HCT116 (cell line): ENCODE data around the gene PPIF. TPM values are rescaled to one million over a fixed set of nuclear protein-coding genes. Genes with fewer than 3 reads are reported as not detected.

Source experiments
- ATAC-seq: fragments of 200-7000 bp; cut with Tn5 transposase; 2 replicates; pipeline ENCODE4 v1.9.1; 2020; ENCODE audit warnings: mild to moderate bottlenecking, moderate library complexity
- BruUV-seq: library from RNA; stranded (reverse); fragments of 400-500 nt; replicated peaks from 2 replicates; lab custom pipeline; 2021; lab: Mats Ljungman, UMichigan
- CTCF ChIA-PET: fragments of 300-600 bp; sonication (Branson Sonifier 250); formaldehyde crosslinking; loops from one replicate; lab custom pipeline; 2021; ENCODE audit warnings: antibody characterized with exemption; lab: Charles Lee
- POLR2A ChIA-PET: fragments of 300-600, 350-600 bp; sonication (Branson Sonifier 250); formaldehyde crosslinking; loops from one replicate; lab custom pipeline; 2021; ENCODE audit warnings: antibody characterized with exemption; lab: Charles Lee
- RAD21 ChIA-PET, 2 experiments: fragments of 300-600 bp; sonication (Branson Sonifier 250); formaldehyde crosslinking; loops; one replicate each; lab custom pipeline; 2023; ENCODE audit warnings: low total read pairs in 2 of 2; ENCODE audit not compliant: uncharacterized antibody in 2 of 2, unreplicated experiment in 2 of 2, low non-redundant PET in 1 of 2; lab: Charles Lee
- DNase-seq: peaks from one replicate; pipeline ENCODE4 v3.0.0-alpha.2; 2010; ENCODE audit warnings: low read depth, low spot score
- H2AFZ ChIP-seq: fragments of 200-600 bp; shearing (Covaris generic), sonication (generic); 2 replicates; pipeline ENCODE4 v1.6.1; 2017; ENCODE audit warnings: low read depth, mixed run types, mixed read lengths, antibody characterized with exemption, low read length; ENCODE audit not compliant: poor library complexity, severe bottlenecking
- H3K27ac ChIP-seq: 2 replicates; pipeline ENCODE4 v1.5.1; 2012; ENCODE audit warnings: low read depth, low read length
- H3K27me3 ChIP-seq: fragments of 200-600 bp; sonication (generic); 2 replicates; pipeline ENCODE4 v1.6.1; 2016; ENCODE audit warnings: mixed run types, low read length, mixed read lengths; ENCODE audit not compliant: insufficient read depth
- H3K36me3 ChIP-seq, 2 experiments: fragments of 200-500 bp in 1 of 2; fragments of 200-600 bp in 1 of 2; sonication (Bioruptor generic) in 1 of 2; sonication (generic) in 1 of 2; 2 replicates each; pipeline versions ENCODE4 v1.5.1 to v1.6.1; 2014 to 2016; ENCODE audit warnings: low read length in 2 of 2, inconsistent platforms in 1 of 2, mixed read lengths in 1 of 2, mixed run types in 1 of 2; ENCODE audit not compliant: insufficient read depth in 2 of 2, control insufficient read depth in 1 of 2
- H3K4me1 ChIP-seq, 2 experiments: fragments of 200-600 bp in 1 of 2; sonication (generic) in 1 of 2; 2 replicates each; pipeline versions ENCODE4 v1.5.1 to v1.6.1; 2012 to 2017; ENCODE audit warnings: low read length in 2 of 2, inconsistent platforms in 1 of 2, mild to moderate bottlenecking in 1 of 2, mixed read lengths in 1 of 2, mixed run types in 1 of 2, moderate library complexity in 1 of 2; ENCODE audit not compliant: insufficient read depth in 2 of 2, control insufficient read depth in 1 of 2
- H3K4me2 ChIP-seq: fragments of 200-600 bp; sonication (generic); 2 replicates; pipeline ENCODE4 v1.6.1; 2017; ENCODE audit warnings: mixed run types, low read length, mixed read lengths
- H3K4me3 ChIP-seq, 2 experiments: fragments of 200-600 bp in 1 of 2; sonication (generic) in 1 of 2; replicated peaks in 1 of 2; 2 replicates each; pipeline ENCODE4 v1.5.1; 2011 to 2016; ENCODE audit warnings: low read length in 2 of 2, control low read depth in 1 of 2, low read depth in 1 of 2, mild to moderate bottlenecking in 1 of 2, mixed read lengths in 1 of 2, mixed run types in 1 of 2
- H3K79me2 ChIP-seq: fragments of 200-600 bp; sonication (generic); 2 replicates; pipeline ENCODE4 v1.6.1; 2017; ENCODE audit warnings: mild to moderate bottlenecking, mixed run types, low read length, moderate library complexity, mixed read lengths; ENCODE audit not compliant: insufficient read depth
- H3K9ac ChIP-seq: fragments of 200-600 bp; sonication (generic); 2 replicates; pipeline ENCODE4 v1.6.1; 2016; ENCODE audit warnings: low read length, mixed read lengths
- H3K9me2 ChIP-seq: fragments of 200-600 bp; sonication (generic), shearing (Covaris generic); 2 replicates; pipeline ENCODE4 v1.6.1; 2017; ENCODE audit warnings: mixed run types, mild to moderate bottlenecking, moderate library complexity; ENCODE audit not compliant: insufficient read depth
- H3K9me3 ChIP-seq, 2 experiments: fragments of 200-500 bp in 1 of 2; fragments of 200-600 bp in 1 of 2; sonication (Bioruptor generic) in 1 of 2; sonication (generic) in 1 of 2; 2 replicates each; pipeline ENCODE4 v1.6.1; 2014 to 2017; ENCODE audit warnings: low read length in 2 of 2, mixed read lengths in 2 of 2, inconsistent platforms in 1 of 2, low read depth in 1 of 2, mild to moderate bottlenecking in 1 of 2, mixed run types in 1 of 2, moderate library complexity in 1 of 2; ENCODE audit not compliant: control insufficient read depth in 1 of 2, insufficient read depth in 1 of 2
- H4K20me1 ChIP-seq: fragments of 200-600 bp; sonication (generic), shearing (Covaris generic); 2 replicates; pipeline ENCODE4 v1.6.1; 2017; ENCODE audit warnings: mixed run types, mild to moderate bottlenecking, moderate library complexity; ENCODE audit not compliant: insufficient read depth
- ATF3 ChIP-seq: IDR thresholded peaks from 2 replicates; pipeline ENCODE4 v1.6.1; 2012
- CBX3 ChIP-seq: IDR thresholded peaks from 2 replicates; pipeline ENCODE4 v1.6.1; 2012; ENCODE audit warnings: low read depth
- CEBPB ChIP-seq: IDR thresholded peaks from 2 replicates; pipeline ENCODE4 v1.6.1; 2012; ENCODE audit warnings: low read depth
- EGR1 ChIP-seq: IDR thresholded peaks from 2 replicates; pipeline ENCODE4 v1.6.1; 2012; ENCODE audit warnings: low read depth
- EZH2 ChIP-seq: fragments of 200-600 bp; sonication (generic); IDR thresholded peaks from 2 replicates; pipeline ENCODE4 v1.6.1; 2017; ENCODE audit warnings: antibody characterized with exemption, mixed run types
- EZH2phosphoT487 ChIP-seq: fragments of 200-600 bp; IDR thresholded peaks from 2 replicates; pipeline ENCODE4 v1.6.1; 2018; ENCODE audit warnings: antibody characterized with exemption, borderline replicate concordance
- FOSL1 ChIP-seq: IDR thresholded peaks from 2 replicates; pipeline ENCODE4 v1.6.1; 2012; ENCODE audit warnings: low read depth
- JUND ChIP-seq: IDR thresholded peaks from 2 replicates; pipeline ENCODE4 v1.6.1; 2012
- POLR2A ChIP-seq: IDR thresholded peaks from 2 replicates; pipeline ENCODE4 v1.7.0; 2011; ENCODE audit warnings: borderline replicate concordance; ENCODE audit not compliant: insufficient read depth, insufficient read length; ENCODE audit errors: extremely low read depth
- POLR2AphosphoS5 ChIP-seq: IDR thresholded peaks from 2 replicates; pipeline ENCODE4 v1.6.1; 2011; ENCODE audit warnings: mild to moderate bottlenecking, low read depth, low read length, moderate library complexity
- REST ChIP-seq: IDR thresholded peaks from 2 replicates; pipeline ENCODE4 v1.6.1; 2012; ENCODE audit warnings: low read depth
- SP1 ChIP-seq: IDR thresholded peaks from 2 replicates; pipeline ENCODE4 v1.6.1; 2012; ENCODE audit warnings: low read depth
- SRF ChIP-seq: IDR thresholded peaks from 2 replicates; pipeline ENCODE4 v1.6.1; 2012; ENCODE audit warnings: low read depth
- TCF7L2 ChIP-seq: IDR thresholded peaks from 2 replicates; pipeline ENCODE4 v1.7.0; 2011; ENCODE audit warnings: borderline replicate concordance, inconsistent platforms; ENCODE audit not compliant: insufficient read depth, insufficient read length; ENCODE audit errors: extremely low read depth
- ZBTB33 ChIP-seq: IDR thresholded peaks from 2 replicates; pipeline ENCODE4 v1.6.1; 2011; ENCODE audit warnings: mild to moderate bottlenecking, low read length, moderate library complexity; ENCODE audit not compliant: insufficient replicate concordance; ENCODE audit errors: extremely low read depth
- ZFX ChIP-seq: fragments of 450-650 bp; IDR thresholded peaks from 2 replicates; pipeline ENCODE4 v1.6.1; 2017
- ZNF274 ChIP-seq: fragments of 200-500 bp; sonication (Bioruptor generic); IDR thresholded peaks from 2 replicates; pipeline ENCODE4 v1.6.1; 2014; ENCODE audit warnings: mild to moderate bottlenecking, low read depth, low read length, inconsistent platforms
- intact Hi-C: fragments of 100-400 bp; cut with micrococcal nuclease; formaldehyde crosslinking; loops from 2 replicates; pipeline ENCODE4 v1.10.0; 2022
- total RNA-seq: library from RNA; stranded (reverse); gene quantifications from one replicate; pipeline ENCODE4 v1.2.1, GENCODE V29; 2021; ENCODE audit not compliant: unreplicated experiment

The PPIF gene
- total RNA-seq, 1 experiment from 2014 or later: 85.0 TPM

GRCh38 chr10:79352035-79352877, 5.0 kb downstream of the PPIF start (continued):
- TF ChIP-seq ATF3 (no peak), ZFX (no peak), POLR2AphosphoS5 (no peak), POLR2A (no peak), EZH2 (no peak), JUND (no peak)

GRCh38 chr10:79353000-79353406, 5.7 kb downstream of the PPIF start:
- no peaks in the 10 kb centered on the region for H3K9me2 ChIP-seq
- CTCF ChIA-PET: no interaction called here
- no peak for ATAC-seq
- H3K27me3 ChIP-seq: no peaks in the 10 kb centered on the region
- peaks cover 59% of the 10 kb centered on the region for H3K79me2 ChIP-seq
- peaks cover 0 to 15% of the 10 kb centered on the region in 2 experiments; a peak in 2 of 4 replicates for H3K4me1 ChIP-seq
- no peak for TF ChIP-seq EZH2phosphoT487
- TF ChIP-seq CEBPB: no peak
- TF ChIP-seq ZBTB33: no peak
- no peak for TF ChIP-seq SRF
- no peak for TF ChIP-seq ATF3
- no peak for TF ChIP-seq FOSL1
- no peak for TF ChIP-seq JUND
- TF ChIP-seq SP1: no peak
- TF ChIP-seq CBX3: no peak
- no peak for TF ChIP-seq ZNF274
- TF ChIP-seq TCF7L2: no peak
- TF ChIP-seq ZFX: no peak
- no peak for TF ChIP-seq REST
- no peak for TF ChIP-seq EGR1
- TF ChIP-seq EZH2: no peak
- no peak for TF ChIP-seq POLR2AphosphoS5
- TF ChIP-seq, all 23 proteins: peak for 0
- intact Hi-C loops: no loop called here
- Histone ChIP-seq H3K9ac (no peak overlapping the region), H4K20me1 (peaks cover 12% of the 10 kb centered on the region; the same call in 1 of the 2 replicates), H3K4me3 (no peak overlapping the region), H3K4me2 (no peak overlapping the region), H3K9me3 (no peaks in the 10 kb centered on the region), H3K36me3 (peaks cover 38 to 70% of the 10 kb centered on the region in 2 experiments), H3K27ac (no peak overlapping the region), H2AFZ (no peak overlapping the region)
- BruUV-seq: no TSS peak
- ChIA-PET RAD21 (no interaction called here), POLR2A (no interaction called here)
- DNase-seq: no peak
